ENCODE measurements around the gene AXIN1.

- no peak for TF ChIP-seq CTCF (IDR thresholded peaks at IDR 0.05)
- no peak for TF ChIP-seq POLR2A (IDR thresholded peaks at IDR 0.05)
These were observed 110.2 kb downstream of the AXIN1 start for GRCh38 chr16:242281-242680.
